A549 (cell line): ENCODE results near the gene RABGAP1L.

Experiments
- CHD2 ChIP-seq: fragments of 150-350 bp; IDR thresholded peaks from 2 replicates; pipeline ENCODE4 v1.6.1; 2014; ENCODE audit warnings: low read length; ENCODE audit not compliant: partially characterized antibody
- CHD4 ChIP-seq: fragments of 200-600 bp; sonication (generic); IDR thresholded peaks from 2 replicates; pipeline ENCODE4 v1.6.1; 2016; ENCODE audit warnings: antibody characterized with exemption, mild to moderate bottlenecking, borderline replicate concordance
- CTCF ChIP-seq: fragments of >200 bp; sonication (Bioruptor Twin); formaldehyde crosslinking; IDR thresholded peaks from 3 replicates; pipeline ENCODE4 v1.5.1; 2016
- EP300 ChIP-seq, 2 experiments: fragments of >200 bp; sonication (Bioruptor Twin); formaldehyde crosslinking; IDR thresholded peaks; 2 replicates in 1 of 2; 3 replicates in 1 of 2; pipeline ENCODE4 v1.6.1; 2016 to 2017
- GATA3 ChIP-seq: IDR thresholded peaks from 2 replicates; pipeline ENCODE4 v1.6.1; 2012; ENCODE audit warnings: borderline replicate concordance
- HES2 ChIP-seq: fragments of >200 bp; sonication (Bioruptor Twin); formaldehyde crosslinking; IDR thresholded peaks from 2 replicates; pipeline ENCODE4 v1.6.1; 2016
- MYC ChIP-seq: IDR thresholded peaks from 2 replicates; pipeline ENCODE4 v1.6.1; 2012; ENCODE audit warnings: mild to moderate bottlenecking, inconsistent platforms, low read length, improper control_type of control experiment, borderline replicate concordance
- POLR2A ChIP-seq: IDR thresholded peaks from 2 replicates; pipeline ENCODE4 v1.6.1; 2012; ENCODE audit warnings: mild to moderate bottlenecking, low read length
- RAD21 ChIP-seq, 2 experiments: fragments of >200 bp in 1 of 2; sonication (Bioruptor Twin) in 1 of 2; formaldehyde crosslinking in 1 of 2; IDR thresholded peaks in 1 of 2; conservative IDR thresholded peaks in 1 of 2; 2 replicates in 1 of 2; 3 replicates in 1 of 2; pipeline ENCODE4 v1.6.1; 2012 to 2018; ENCODE audit warnings: inconsistent platforms in 1 of 2
- ZFP36 ChIP-seq: fragments of 450-650 bp; IDR thresholded peaks from 2 replicates; pipeline ENCODE4 v1.6.1; 2014; ENCODE audit warnings: borderline replicate concordance; ENCODE audit not compliant: partially characterized antibody

GRCh38 chr1:174399211-174399610, 239.9 kb downstream of the RABGAP1L start:
- TF ChIP-seq CTCF (no peak), EP300 (IDR thresholded peaks at IDR 0.05) (no peak), HES2 (no peak), POLR2A (no peak), MYC (no peak), ZFP36 (no peak), RAD21 (conservative IDR thresholded peaks at IDR 0.05 in 1 of 2, IDR thresholded peaks at IDR 0.05 in 1 of 2) (no peak), CHD2 (no peak), CHD4 (no peak), GATA3 (no peak)
